NCI-H1436 (cell line): Measurements from ENCODE around the gene SLC16A7.
A peak's percentile ranks its signal among the peaks of the same experiment; 100 is the strongest.
"Not testable (repeated sequence)": the region's sequence is repeated elsewhere in the genome, so short reads cannot be mapped to it uniquely, and the experiment has no call there.

Source experiments
- DNase-seq: peaks from one replicate; lab custom pipeline; 2025; lab: John Stamatoyannopoulos, UW

SLC16A7 gene

GRCh38 chr12:59736359-59736758 lies 140.5 kb downstream of the SLC16A7 start:
- DNase-seq, result no peak

GRCh38 chr12:59736786-59737185 lies 141.0 kb downstream of the SLC16A7 start:
- DNase-seq, result no peak

GRCh38 chr12:59737725-59738463 lies 142.1 kb downstream of the SLC16A7 start:
- no peak for DNase-seq

- DNase-seq, result no peak
Observed at GRCh38 chr12:59742841-59743240, 147.0 kb downstream of the SLC16A7 start.

- DNase-seq, result no peak
Observed at GRCh38 chr12:59744564-59744963, 148.7 kb downstream of the SLC16A7 start.

- not testable (repeated sequence) for DNase-seq
Observed at GRCh38 chr12:59751091-59751490, 155.3 kb downstream of the SLC16A7 start.

- DNase-seq, result no peak
Observed at GRCh38 chr12:59761542-59761941, 165.7 kb downstream of the SLC16A7 start.

GRCh38 chr12:59763835-59764234 lies 168.0 kb downstream of the SLC16A7 start:
- no peak for DNase-seq

- no peak for DNase-seq
Observed at GRCh38 chr12:59768031-59768430, 172.2 kb downstream of the SLC16A7 start.

GRCh38 chr12:59780605-59781135 lies 184.8 kb downstream of the SLC16A7 start:
- DNase-seq, result peak; percentile 0

GRCh38 chr12:59787610-59788009 lies 191.8 kb downstream of the SLC16A7 start:
- DNase-seq, result no peak

GRCh38 chr12:59792647-59793046 lies 196.8 kb downstream of the SLC16A7 start:
- DNase-seq, result no peak

- no peak for DNase-seq
Observed at GRCh38 chr12:59803735-59804134, 207.9 kb downstream of the SLC16A7 start.

GRCh38 chr12:59808317-59808910 lies 212.6 kb downstream of the SLC16A7 start:
- peak; percentile 13 for DNase-seq

GRCh38 chr12:59811991-59812390 lies 216.2 kb downstream of the SLC16A7 start:
- DNase-seq, result no peak

GRCh38 chr12:59812716-59813115 lies 216.9 kb downstream of the SLC16A7 start:
- DNase-seq, result no peak

- no peak for DNase-seq
Observed at GRCh38 chr12:59820594-59821011, 224.8 kb downstream of the SLC16A7 start.

GRCh38 chr12:59823567-59823966 lies 227.7 kb downstream of the SLC16A7 start:
- DNase-seq, result no peak

- DNase-seq, result no peak
Observed at GRCh38 chr12:59827767-59828166, 231.9 kb downstream of the SLC16A7 start.

- no peak for DNase-seq
Observed at GRCh38 chr12:59828521-59828920, 232.7 kb downstream of the SLC16A7 start.

- no peak for DNase-seq
Observed at GRCh38 chr12:59833408-59833807, 237.6 kb downstream of the SLC16A7 start.

- DNase-seq, result peak; percentile 3
Observed at GRCh38 chr12:59834659-59835474, 239.0 kb downstream of the SLC16A7 start.
